Neuronal stem cell (in vitro differentiated cells): ENCODE results near the gene PDE11A.
A peak's percentile ranks its signal among the peaks of the same experiment; 100 is the strongest.

Experiments used
- DNase-seq: peaks from one replicate; pipeline ENCODE4 v3.0.0-alpha.2; 2013; ENCODE audit warnings: low spot score
- H2AFZ ChIP-seq: one replicate; pipeline ENCODE4 v1.6.1; 2013; ENCODE audit warnings: mild to moderate bottlenecking, low read length, inconsistent platforms
- H2AK5ac ChIP-seq: 2 replicates; pipeline ENCODE4 v1.6.1; 2013; ENCODE audit warnings: low read depth, mild to moderate bottlenecking, inconsistent platforms, low read length, moderate library complexity, mixed read lengths
- H2BK120ac ChIP-seq: 2 replicates; pipeline ENCODE4 v1.6.1; 2013; ENCODE audit warnings: low read depth, mild to moderate bottlenecking, inconsistent platforms, low read length, moderate library complexity, mixed read lengths
- H2BK12ac ChIP-seq: one replicate; pipeline ENCODE4 v1.6.1; 2013; ENCODE audit warnings: low read length, inconsistent platforms
- H2BK15ac ChIP-seq: 2 replicates; pipeline ENCODE4 v1.6.1; 2013; ENCODE audit warnings: mild to moderate bottlenecking, low read length, inconsistent platforms, mixed read lengths
- H2BK5ac ChIP-seq: one replicate; pipeline ENCODE4 v1.6.1; 2013; ENCODE audit warnings: inconsistent platforms, mild to moderate bottlenecking, low read length, moderate library complexity
- H3K14ac ChIP-seq: one replicate; pipeline ENCODE4 v1.6.1; 2013; ENCODE audit warnings: low read length, inconsistent platforms
- H3K18ac ChIP-seq: 2 replicates; pipeline ENCODE4 v1.6.1; 2013; ENCODE audit warnings: low read length, inconsistent platforms
- H3K23ac ChIP-seq: 2 replicates; pipeline ENCODE4 v1.6.1; 2013; ENCODE audit warnings: low read depth, mild to moderate bottlenecking, mixed read lengths, low read length, inconsistent platforms; ENCODE audit not compliant: poor library complexity
- H3K27ac ChIP-seq: replicated peaks from 3 replicates; pipeline ENCODE4 v1.5.1; 2013; ENCODE audit warnings: low read length, inconsistent platforms
- H3K27me3 ChIP-seq, 3 experiments: 2 replicates each; pipeline ENCODE4 v1.6.1; 2013; ENCODE audit warnings: low read length in 3 of 3, mild to moderate bottlenecking in 2 of 3, inconsistent platforms in 1 of 3, low read depth in 1 of 3, mixed read lengths in 1 of 3, moderate library complexity in 1 of 3; ENCODE audit not compliant: control insufficient read depth in 3 of 3, insufficient read depth in 3 of 3
- H3K36me3 ChIP-seq, 2 donors: replicated peaks in 1 of 2; 2 replicates each; pipeline ENCODE4 v1.6.1; 2013; ENCODE audit warnings: low read length in 2 of 2; ENCODE audit not compliant: control insufficient read depth in 2 of 2, insufficient read depth in 2 of 2
- H3K4ac ChIP-seq: 2 replicates; pipeline ENCODE4 v1.6.1; 2013; ENCODE audit warnings: inconsistent platforms, mild to moderate bottlenecking, low read length, moderate library complexity
- H3K4me1 ChIP-seq, 2 donors: 1 replicate in 1 of 2; 2 replicates in 1 of 2; pipeline ENCODE4 v1.6.1; 2013; ENCODE audit warnings: low read length in 2 of 2, low read depth in 1 of 2; ENCODE audit not compliant: control insufficient read depth in 2 of 2, insufficient read depth in 1 of 2
- H3K4me2 ChIP-seq: one replicate; pipeline ENCODE4 v1.6.1; 2013; ENCODE audit warnings: mild to moderate bottlenecking, low read length, inconsistent platforms; ENCODE audit not compliant: insufficient read depth, poor library complexity, severe bottlenecking
- H3K4me3 ChIP-seq, 2 donors: 2 replicates each; pipeline ENCODE4 v1.5.1; 2013; ENCODE audit warnings: low read length in 2 of 2, mild to moderate bottlenecking in 2 of 2, inconsistent platforms in 1 of 2, moderate library complexity in 1 of 2
- H3K79me1 ChIP-seq: one replicate; pipeline ENCODE4 v1.6.1; 2013; ENCODE audit warnings: low read depth, mild to moderate bottlenecking, inconsistent platforms, low read length, moderate library complexity
- H3K9ac ChIP-seq: one replicate; pipeline ENCODE4 v1.6.1; 2013; ENCODE audit warnings: mild to moderate bottlenecking, low read depth, low read length, inconsistent platforms; ENCODE audit not compliant: poor library complexity
- H3K9me3 ChIP-seq, 2 donors: replicated peaks in 1 of 2; 2 replicates each; pipeline versions ENCODE3 to v1.6.1; 2013; ENCODE audit warnings: low read length in 2 of 2, mild to moderate bottlenecking in 2 of 2, inconsistent platforms in 1 of 2, low read depth in 1 of 2, mixed read lengths in 1 of 2, moderate library complexity in 1 of 2; ENCODE audit not compliant: control insufficient read depth in 2 of 2, insufficient read depth in 1 of 2
- H4K8ac ChIP-seq: one replicate; pipeline ENCODE4 v1.6.1; 2013; ENCODE audit warnings: low read depth, mild to moderate bottlenecking, inconsistent platforms, low read length, moderate library complexity
- H4K91ac ChIP-seq: one replicate; pipeline ENCODE4 v1.6.1; 2013; ENCODE audit warnings: low read length, low read depth, mild to moderate bottlenecking, inconsistent platforms; ENCODE audit not compliant: poor library complexity
- WGBS, 2 donors: extraction: QIAGEN DNeasy Blood & Tissue Kit; methylation state at CpG; one replicate each; pipeline ENCODE4 v1.1.7; 2013; ENCODE audit warnings: missing lambda C conversion rate in 2 of 2, mixed read lengths in 1 of 2; ENCODE audit not compliant: insufficient read length in 2 of 2, insufficient replicate concordance in 1 of 2; ENCODE audit errors: extremely low coverage in 2 of 2; 5-methylcytosine and 5-hydroxymethylcytosine counted together

The PDE11A gene

GRCh38 chr2:177808984-177809809 lies 263.4 kb downstream of the PDE11A start:
- no CpG with 5 or more reads among the region's 1 CpG for WGBS, 2 donors

GRCh38 chr2:177806025-177806424 lies 266.6 kb downstream of the PDE11A start:
- H3K18ac ChIP-seq: no peak overlapping the region
- no peak overlapping the region for H3K23ac ChIP-seq
- H2BK15ac ChIP-seq: no peak overlapping the region
- no peak overlapping the region for H3K4me2 ChIP-seq
- H3K14ac ChIP-seq: no peak overlapping the region
- no peak overlapping the region for H2AFZ ChIP-seq
- H3K27me3 ChIP-seq: no peaks in the 10 kb centered on the region
- no peak overlapping the region for H3K9ac ChIP-seq
- H2BK120ac ChIP-seq: no peak overlapping the region
- H4K91ac ChIP-seq: no peak overlapping the region
- H2AK5ac ChIP-seq: no peak overlapping the region
- DNase-seq: no peak
- H3K27ac ChIP-seq: no peak overlapping the region
- no peak overlapping the region for H3K4me3 ChIP-seq
- H4K8ac ChIP-seq: no peak overlapping the region
- H3K79me1 ChIP-seq: no peaks in the 10 kb centered on the region
- no peak overlapping the region for H3K4ac ChIP-seq
- no peak overlapping the region for H2BK12ac ChIP-seq
- H3K4me1 ChIP-seq: no peaks in the 10 kb centered on the region
- no peak overlapping the region for H2BK5ac ChIP-seq
- no peaks in the 10 kb centered on the region for H3K36me3 ChIP-seq
- no peaks in the 10 kb centered on the region for H3K9me3 ChIP-seq

More at GRCh38 chr2:177808984-177809809, 263.4 kb downstream of the PDE11A start:
- H3K18ac ChIP-seq: no peak overlapping the region
- H3K4ac ChIP-seq: no peak overlapping the region
- H3K4me3 ChIP-seq: no peak overlapping the region
- no peak overlapping the region for H3K14ac ChIP-seq
- no peak overlapping the region for H2BK5ac ChIP-seq
- H2BK12ac ChIP-seq: no peak overlapping the region
- no peak overlapping the region for H4K91ac ChIP-seq
- no peak for DNase-seq
- no peak overlapping the region for H2BK15ac ChIP-seq
- no peak overlapping the region for H2AFZ ChIP-seq
- H3K4me1 ChIP-seq: no peaks in the 10 kb centered on the region
- H2BK120ac ChIP-seq: no peak overlapping the region
- H3K9ac ChIP-seq: no peak overlapping the region
- H3K36me3 ChIP-seq: no peaks in the 10 kb centered on the region
- no peaks in the 10 kb centered on the region for H3K79me1 ChIP-seq
- H3K9me3 ChIP-seq: peaks cover 0 to 2% of the 10 kb centered on the region in 2 donors
- H2AK5ac ChIP-seq: no peak overlapping the region
- H3K4me2 ChIP-seq: no peak overlapping the region
- H3K23ac ChIP-seq: no peak overlapping the region
- H4K8ac ChIP-seq: no peak overlapping the region
- no peaks in the 10 kb centered on the region for H3K27me3 ChIP-seq
- no peak overlapping the region for H3K27ac ChIP-seq

- Histone ChIP-seq H3K36me3 (no peaks in the 10 kb centered on the region), H2BK12ac (no peak overlapping the region), H3K23ac (no peak overlapping the region), H3K4me1 (peaks cover 0 to 3% of the 10 kb centered on the region in 2 donors), H3K4ac (no peak overlapping the region), H3K9me3 (no peaks in the 10 kb centered on the region), H3K79me1 (no peaks in the 10 kb centered on the region), H3K4me2 (no peak overlapping the region), H2AFZ (no peak overlapping the region), H2AK5ac (no peak overlapping the region), H3K4me3 (no peak overlapping the region), H4K8ac (no peak overlapping the region), H2BK15ac (no peak overlapping the region), H3K27ac (no peak overlapping the region), H3K9ac (no peak overlapping the region), H3K27me3 (peaks cover 0 to 4% (median 0%) of the 10 kb centered on the region in 3 experiments), H3K14ac (no peak overlapping the region), H3K18ac (no peak overlapping the region), H2BK5ac (no peak overlapping the region), H4K91ac (no peak overlapping the region), H2BK120ac (no peak overlapping the region)
- peak; percentile 35 for DNase-seq
- WGBS, 2 donors: no CpG with 5 or more reads among the region's 1 CpG
These were observed 273.0 kb downstream of the PDE11A start for GRCh38 chr2:177799531-177799930.

- Histone ChIP-seq H3K9ac (no peak overlapping the region), H3K27me3 (peaks cover 0 to 4% (median 0%) of the 10 kb centered on the region in 3 experiments), H4K91ac (no peak overlapping the region), H3K36me3 (no peaks in the 10 kb centered on the region), H2AFZ (no peak overlapping the region), H3K23ac (no peak overlapping the region), H3K4me2 (no peak overlapping the region), H2BK5ac (no peak overlapping the region), H2AK5ac (no peak overlapping the region), H3K27ac (no peak overlapping the region), H3K4me3 (no peak overlapping the region), H3K79me1 (no peaks in the 10 kb centered on the region), H2BK120ac (no peak overlapping the region), H2BK12ac (no peak overlapping the region), H3K9me3 (no peaks in the 10 kb centered on the region), H3K18ac (no peak overlapping the region), H3K14ac (no peak overlapping the region), H2BK15ac (no peak overlapping the region), H4K8ac (no peak overlapping the region), H3K4ac (no peak overlapping the region), H3K4me1 (peaks cover 0 to 3% of the 10 kb centered on the region in 2 donors)
- no peak for DNase-seq
- no CpG with 5 or more reads among the region's 1 CpG for WGBS, 2 donors
These were observed 274.8 kb downstream of the PDE11A start for GRCh38 chr2:177797808-177798207.
